Activated CD4-positive, alpha-beta T cell treated with anti-CD3 and anti-CD28 coated beads for 24 hours (primary cell): ENCODE results near the gene CGRRF1.

Experiments used
- DNase-seq, 2 donors: peaks; one replicate each; pipeline ENCODE4 v3.0.0-alpha.2; 2020; ENCODE audit warnings: low read depth in 2 of 2

CGRRF1 gene

GRCh38 chr14:54509546-54510501 lies at the start of gene CGRRF1:
CGRRF1 (plus strand) TSS chr14:54509906; CDS start chr14:54509960, 54 bp downstream.
- DNase-seq = peak; percentile 94 to 97

GRCh38 chr14:54462048-54462447 lies 47.7 kb upstream of the CGRRF1 start:
- DNase-seq = no peak

GRCh38 chr14:54465654-54466053 lies 44.1 kb upstream of the CGRRF1 start:
- DNase-seq = no peak

GRCh38 chr14:54467280-54467679 lies 42.4 kb upstream of the CGRRF1 start:
- DNase-seq = no peak

GRCh38 chr14:54470701-54471100 lies 39.0 kb upstream of the CGRRF1 start:
- no peak for DNase-seq

- DNase-seq = no peak
These were observed 38.1 kb upstream of the CGRRF1 start for GRCh38 chr14:54471641-54472040.

- no peak for DNase-seq
These were observed 37.4 kb upstream of the CGRRF1 start for GRCh38 chr14:54472315-54472714.

GRCh38 chr14:54474232-54474793 lies 35.4 kb upstream of the CGRRF1 start:
- no peak for DNase-seq

- no peak for DNase-seq
These were observed 34.4 kb upstream of the CGRRF1 start for GRCh38 chr14:54475187-54475899.

GRCh38 chr14:54475911-54476310 lies 33.8 kb upstream of the CGRRF1 start:
- DNase-seq = no peak

- DNase-seq = no peak
These were observed 31.0 kb upstream of the CGRRF1 start for GRCh38 chr14:54478636-54479215.

- no peak for DNase-seq
These were observed 28.7 kb upstream of the CGRRF1 start for GRCh38 chr14:54480830-54481562.

- no peak for DNase-seq
These were observed 28.0 kb upstream of the CGRRF1 start for GRCh38 chr14:54481695-54482094.

- DNase-seq = no peak
These were observed 26.5 kb upstream of the CGRRF1 start for GRCh38 chr14:54483073-54483745.

- DNase-seq = no peak
These were observed 25.9 kb upstream of the CGRRF1 start for GRCh38 chr14:54483846-54484245.

GRCh38 chr14:54486685-54487084 lies 23.0 kb upstream of the CGRRF1 start:
- DNase-seq = no peak

- DNase-seq = no peak
These were observed 21.9 kb upstream of the CGRRF1 start for GRCh38 chr14:54487771-54488170.

- DNase-seq = peak in 1 of 2 donors; percentile 6
These were observed 21.4 kb upstream of the CGRRF1 start for GRCh38 chr14:54488318-54488645.

- DNase-seq = peak; percentile 77 to 79
These were observed 20.9 kb upstream of the CGRRF1 start, which contains the start of gene GMFB for GRCh38 chr14:54488646-54489317. GMFB (minus strand) TSS chr14:54488980; CDS start chr14:54488927, 53 bp downstream.

- DNase-seq = no peak
These were observed 20.4 kb upstream of the CGRRF1 start for GRCh38 chr14:54489318-54489683.
